H1 (cell line): ENCODE results near the gene TLX1. TPM values are rescaled to one million over a fixed set of nuclear protein-coding genes. Genes with fewer than 3 reads are reported as not detected.
A peak's percentile ranks its signal among the peaks of the same experiment; 100 is the strongest.

Experiments used
- ATF2 ChIP-seq: IDR thresholded peaks from 2 replicates; pipeline ENCODE4 v1.6.1; 2012; ENCODE audit warnings: low read length, inconsistent platforms
- CHD7 ChIP-seq: fragments of 300-600 bp; sonication (generic); IDR thresholded peaks from 2 replicates; pipeline ENCODE4 v1.7.1; 2012; ENCODE audit warnings: low read length, moderate library complexity, mild to moderate bottlenecking, inconsistent platforms; ENCODE audit not compliant: insufficient replicate concordance
- JUND ChIP-seq: IDR thresholded peaks from 2 replicates; pipeline ENCODE4 v1.6.1; 2011; ENCODE audit warnings: mild to moderate bottlenecking, improper control_type of control experiment, low read length
- polyA plus RNA-seq, 7 experiments: library from polyadenylated mRNA; depleted of rRNA in 3 of 7; stranded (reverse) in 5 of 7; unstranded in 2 of 7; fragments of >200 nt in 5 of 7; fragments of 200-250 nt in 2 of 7; gene quantifications; 1 replicate in 5 of 7; 2 replicates in 1 of 7; 4 replicates in 1 of 7; pipeline versions ENCODE4 v1.2.1 to v1.2.3, GENCODE V29; 2011 to 2013; ENCODE audit warnings: missing spikeins in 2 of 7, mixed read lengths in 2 of 7
- total RNA-seq: library from RNA; stranded (reverse); fragmentation: NEBNext Ultra II Directional; extraction: Animal tissue kit (Norgen Biotek cat#: 25700); gene quantifications from 2 replicates; pipeline ENCODE4 v1.2.1, GENCODE V29; 2021

Gene TLX1
- total and polyA plus RNA-seq, 2 of the 8 experiments (the other 6 are each of a cell fraction or from before 2014, with no cell fraction given): not detected

GRCh38 chr10:101161494-101162299 is 30.6 kb downstream of the TLX1 start (continued):
- TF ChIP-seq CHD7 (no peak), JUND (no peak), ATF2 (peak; percentile 85)
